ENCODE results near the gene ZNF808.
"Not testable (repeated sequence)": the region's sequence is repeated elsewhere in the genome, so short reads cannot be mapped to it uniquely, and the experiment has no call there.

ZNF808 gene

DNA sequence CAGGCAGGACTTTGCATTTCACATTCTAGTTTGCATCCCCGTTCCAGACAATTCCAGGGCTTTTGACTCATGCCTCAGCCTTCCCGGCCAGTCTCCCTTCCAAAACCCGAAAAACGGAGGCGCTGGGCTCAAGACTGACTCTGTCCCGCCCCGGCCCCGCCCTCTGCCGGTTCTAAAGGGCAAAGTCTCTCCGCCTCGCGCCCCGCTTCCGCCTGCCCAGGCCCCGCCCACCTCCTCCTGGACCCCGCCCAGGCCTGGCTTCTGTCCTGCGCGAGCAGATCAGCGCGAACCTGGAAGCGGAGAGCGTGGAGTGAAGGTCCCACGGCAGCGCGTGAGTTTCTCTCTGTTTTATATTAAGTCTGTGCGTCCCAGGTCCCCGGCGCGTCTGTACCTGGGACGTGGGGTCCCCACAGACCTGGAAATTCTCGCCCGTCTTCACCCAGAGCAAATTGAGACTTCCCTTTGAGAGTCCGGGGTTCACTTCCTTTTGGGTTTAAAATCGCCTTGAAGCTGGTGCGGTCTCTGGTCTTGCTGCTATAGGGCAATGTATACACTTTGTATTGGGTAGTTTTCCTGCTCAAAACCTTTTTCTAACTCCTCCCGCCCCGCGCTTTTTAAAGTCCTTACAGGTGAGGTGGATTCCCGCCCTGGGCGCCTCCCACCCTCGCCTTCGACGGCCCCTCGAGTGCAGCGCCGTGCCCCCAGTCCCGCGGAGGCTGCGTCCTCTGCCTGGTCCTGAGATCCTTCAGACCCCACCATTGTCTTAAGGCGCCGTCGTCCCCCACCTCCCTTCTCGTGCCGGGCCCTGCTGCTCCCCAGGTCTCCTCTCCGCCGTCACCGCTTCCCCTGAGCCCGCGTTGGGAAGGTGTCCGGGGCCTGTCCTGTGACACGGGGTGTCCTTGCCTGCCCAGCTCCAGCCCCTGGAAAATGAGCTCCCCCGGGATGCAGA lies 73.8 kb downstream of the ZNF808 start:
- peak; percentile 16 for DNase-seq

DNA sequence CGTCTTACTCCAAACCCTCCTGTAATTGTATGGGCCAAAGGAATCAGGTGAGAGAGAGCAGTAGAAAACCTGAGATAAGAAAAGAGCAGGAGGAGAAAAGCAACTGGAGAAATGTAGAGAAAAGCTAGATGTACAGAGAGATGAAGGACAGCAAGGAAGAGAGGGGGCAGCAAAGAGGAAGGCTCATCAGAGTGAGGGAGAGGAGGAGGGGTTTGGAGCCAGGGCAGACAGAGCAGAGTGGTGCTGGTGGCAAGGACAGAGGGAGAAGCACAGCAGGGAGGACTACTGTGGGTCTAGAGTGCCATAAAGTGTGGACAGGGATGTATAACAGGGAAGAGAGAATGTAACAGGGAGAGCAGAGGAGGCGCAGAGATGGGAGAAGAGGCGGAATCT lies 74.5 kb downstream of the ZNF808 start:
- not testable (repeated sequence) for DNase-seq

DNA sequence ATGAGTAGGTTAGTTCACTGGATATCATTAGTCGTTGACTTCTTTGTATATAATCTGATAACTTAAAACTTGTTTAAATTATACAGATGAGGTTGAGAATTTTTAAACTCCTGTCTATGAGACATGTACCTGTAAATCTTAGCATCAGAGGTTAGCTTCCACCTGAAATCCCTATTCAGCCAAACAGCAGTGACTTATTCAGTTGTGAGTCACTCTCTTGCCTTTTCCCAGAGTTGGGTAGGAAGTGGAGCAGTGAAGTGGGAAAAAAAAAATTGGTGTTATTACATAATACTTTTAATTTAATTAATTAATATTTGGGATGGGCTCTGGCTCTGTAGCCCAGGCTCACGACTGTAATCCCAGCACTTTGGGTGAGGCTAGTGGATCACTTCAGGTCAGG lies 75.5 kb downstream of the ZNF808 start:
- DNase-seq: no peak

DNA sequence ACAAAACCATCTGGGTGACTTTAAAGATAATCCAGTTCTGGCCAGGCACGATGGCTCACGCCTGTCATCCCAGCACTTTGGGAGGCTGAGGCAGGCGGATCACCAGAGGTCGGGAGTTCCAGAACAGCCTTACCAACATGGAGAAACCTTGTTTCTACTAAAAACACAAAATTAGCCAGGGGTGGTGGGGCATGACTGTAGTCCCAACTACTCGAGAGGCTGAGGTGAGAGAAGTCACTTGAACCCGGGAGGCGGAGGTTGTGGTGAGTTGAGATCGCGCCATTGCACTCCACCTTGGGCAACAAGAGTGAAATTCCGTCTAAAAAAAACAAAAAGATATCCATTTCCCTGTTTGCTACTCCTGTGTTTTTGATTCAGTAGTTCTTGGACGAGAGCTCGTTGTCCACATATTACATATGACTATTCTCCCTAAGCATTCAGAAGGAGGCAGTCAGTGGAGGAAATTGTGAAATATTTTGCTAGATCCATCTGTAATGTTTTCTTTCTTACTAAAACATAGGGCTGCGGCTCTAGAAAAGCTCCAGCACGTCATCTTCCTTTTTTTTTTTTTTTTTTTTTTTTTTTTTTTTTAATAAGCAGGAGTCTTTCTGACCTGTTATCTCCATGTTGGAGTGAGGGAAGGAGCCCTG lies 76.2 kb downstream of the ZNF808 start:
- no peak for DNase-seq

Data from NCI-H2081 treated with DMSO at 0.1 percent for 48 hours (cell line).